ENCODE measurements around the gene SOWAHA.

DNA sequence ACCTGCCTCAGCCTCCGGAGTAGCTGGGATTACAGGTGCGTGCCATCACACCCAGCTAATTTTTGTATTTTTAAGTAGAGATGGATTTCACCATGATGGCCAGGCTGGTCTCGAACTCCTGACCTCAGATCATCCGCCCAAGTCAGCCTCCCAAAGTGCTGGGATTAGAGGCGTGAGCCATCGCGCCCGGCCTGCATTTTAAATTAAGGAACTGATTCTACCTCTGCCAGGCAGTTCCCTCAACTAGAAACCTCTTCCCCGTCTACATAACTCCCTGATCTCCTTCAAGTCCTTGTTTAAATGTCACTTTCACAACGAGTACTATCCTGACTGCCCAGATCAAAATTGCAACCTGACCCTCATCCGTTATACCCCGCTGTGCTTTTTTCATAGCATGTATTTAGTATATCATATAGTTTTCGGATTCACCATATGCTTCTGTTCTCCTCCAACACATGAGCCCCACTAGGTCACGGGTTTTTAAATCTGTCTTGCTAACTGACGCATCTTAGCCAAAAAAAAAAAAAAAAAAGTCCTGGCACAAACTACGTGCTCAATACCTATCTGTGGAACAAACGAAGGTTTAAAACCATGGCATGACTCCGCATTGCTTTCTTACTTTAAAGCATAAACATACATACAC, 858 bp upstream of the SOWAHA start:
- TF ChIP-seq, protein P1, sequence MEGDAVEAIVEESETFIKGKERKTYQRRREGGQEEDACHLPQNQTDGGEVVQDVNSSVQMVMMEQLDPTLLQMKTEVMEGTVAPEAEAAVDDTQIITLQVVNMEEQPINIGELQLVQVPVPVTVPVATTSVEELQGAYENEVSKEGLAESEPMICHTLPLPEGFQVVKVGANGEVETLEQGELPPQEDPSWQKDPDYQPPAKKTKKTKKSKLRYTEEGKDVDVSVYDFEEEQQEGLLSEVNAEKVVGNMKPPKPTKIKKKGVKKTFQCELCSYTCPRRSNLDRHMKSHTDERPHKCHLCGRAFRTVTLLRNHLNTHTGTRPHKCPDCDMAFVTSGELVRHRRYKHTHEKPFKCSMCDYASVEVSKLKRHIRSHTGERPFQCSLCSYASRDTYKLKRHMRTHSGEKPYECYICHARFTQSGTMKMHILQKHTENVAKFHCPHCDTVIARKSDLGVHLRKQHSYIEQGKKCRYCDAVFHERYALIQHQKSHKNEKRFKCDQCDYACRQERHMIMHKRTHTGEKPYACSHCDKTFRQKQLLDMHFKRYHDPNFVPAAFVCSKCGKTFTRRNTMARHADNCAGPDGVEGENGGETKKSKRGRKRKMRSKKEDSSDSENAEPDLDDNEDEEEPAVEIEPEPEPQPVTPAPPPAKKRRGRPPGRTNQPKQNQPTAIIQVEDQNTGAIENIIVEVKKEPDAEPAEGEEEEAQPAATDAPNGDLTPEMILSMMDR (IDR thresholded peaks at IDR 0.05; ENCODE audit: low read length) = no peak
- no peak for TF ChIP-seq EZH2phosphoT487 (IDR thresholded peaks at IDR 0.05; ENCODE audit: low read length)
